ENCODE results near the gene DAAM2.

The DAAM2 gene

GRCh38 chr6:39820553-39820952 lies 28.4 kb downstream of the DAAM2 start:
- TF ChIP-seq TEAD4 (IDR thresholded peaks at IDR 0.05) (no peak), EGR1 (IDR thresholded peaks at IDR 0.05) (no peak), CREB1 (IDR thresholded peaks at IDR 0.05; ENCODE audit: low read depth) (no peak)

GRCh38 chr6:39821046-39821740 lies 29.0 kb downstream of the DAAM2 start:
- TF ChIP-seq ZBTB7A (IDR thresholded peaks at IDR 0.05; ENCODE audit: low read depth), result no peak
- TF ChIP-seq TEAD4 (IDR thresholded peaks at IDR 0.05), result no peak
- TF ChIP-seq RAD21 (IDR thresholded peaks at IDR 0.05; ENCODE audit: low read depth), result no peak
- no peak for TF ChIP-seq FOXM1 (IDR thresholded peaks at IDR 0.05; ENCODE audit: borderline replicate concordance, low read depth)
- TF ChIP-seq CEBPB (IDR thresholded peaks at IDR 0.05), result no peak
- TF ChIP-seq MAX (IDR thresholded peaks at IDR 0.05), result no peak
- no peak for TF ChIP-seq USF1 (IDR thresholded peaks at IDR 0.05)
- no peak for TF ChIP-seq REST (IDR thresholded peaks at IDR 0.05; ENCODE audit: low read depth)
- no peak for TF ChIP-seq TCF12 (IDR thresholded peaks at IDR 0.05; ENCODE audit: low read depth)
- no peak for TF ChIP-seq EGR1 (IDR thresholded peaks at IDR 0.05)
- TF ChIP-seq YY1 (IDR thresholded peaks at IDR 0.05; ENCODE audit: low read depth), result no peak
- no peak for TF ChIP-seq EP300 (IDR thresholded peaks at IDR 0.05; ENCODE audit: borderline replicate concordance)
- no peak for TF ChIP-seq CREB1 (IDR thresholded peaks at IDR 0.05; ENCODE audit: low read depth)
- no peak for TF ChIP-seq NFIC (IDR thresholded peaks at IDR 0.05)

- TF ChIP-seq YY1 (IDR thresholded peaks at IDR 0.05; ENCODE audit: low read depth) (no peak), USF1 (IDR thresholded peaks at IDR 0.05) (no peak), CREB1 (IDR thresholded peaks at IDR 0.05; ENCODE audit: low read depth) (no peak), TAF1 (IDR thresholded peaks at IDR 0.05; ENCODE audit: low read depth) (no peak), MAX (IDR thresholded peaks at IDR 0.05) (no peak), RAD21 (IDR thresholded peaks at IDR 0.05; ENCODE audit: low read depth) (no peak), ZBTB7A (IDR thresholded peaks at IDR 0.05; ENCODE audit: low read depth) (no peak), REST (IDR thresholded peaks at IDR 0.05; ENCODE audit: low read depth) (no peak), EGR1 (IDR thresholded peaks at IDR 0.05) (no peak), TCF12 (IDR thresholded peaks at IDR 0.05; ENCODE audit: low read depth) (no peak), NFIC (IDR thresholded peaks at IDR 0.05) (no peak), TEAD4 (IDR thresholded peaks at IDR 0.05) (no peak), CEBPB (IDR thresholded peaks at IDR 0.05) (no peak)
Measured at GRCh38 chr6:39821742-39822532, 29.8 kb downstream of the DAAM2 start.

GRCh38 chr6:39822846-39823815 lies 31.0 kb downstream of the DAAM2 start:
- no peak for TF ChIP-seq YY1 (IDR thresholded peaks at IDR 0.05; ENCODE audit: low read depth)
- no peak for TF ChIP-seq FOXM1 (IDR thresholded peaks at IDR 0.05; ENCODE audit: borderline replicate concordance, low read depth)
- no peak for TF ChIP-seq REST (IDR thresholded peaks at IDR 0.05; ENCODE audit: low read depth)
- TF ChIP-seq ZBTB7A (IDR thresholded peaks at IDR 0.05; ENCODE audit: low read depth), result no peak
- no peak for TF ChIP-seq CEBPB (IDR thresholded peaks at IDR 0.05)
- TF ChIP-seq MAX (IDR thresholded peaks at IDR 0.05), result no peak
- no peak for TF ChIP-seq TCF12 (IDR thresholded peaks at IDR 0.05; ENCODE audit: low read depth)
- TF ChIP-seq NFIC (IDR thresholded peaks at IDR 0.05), result no peak
- TF ChIP-seq TEAD4 (IDR thresholded peaks at IDR 0.05), result no peak
